ENCODE data around the gene TBCCD1. TPM values are rescaled to one million over a fixed set of nuclear protein-coding genes. Genes with fewer than 3 reads are reported as not detected.
A peak's percentile ranks its signal among the peaks of the same experiment; 100 is the strongest.

The TBCCD1 gene
- total and polyA plus RNA-seq, 2 donors (not counting 3 experiments of a cell fraction or from before 2014, with no cell fraction given) = 16.5 to 16.6 TPM

DNA sequence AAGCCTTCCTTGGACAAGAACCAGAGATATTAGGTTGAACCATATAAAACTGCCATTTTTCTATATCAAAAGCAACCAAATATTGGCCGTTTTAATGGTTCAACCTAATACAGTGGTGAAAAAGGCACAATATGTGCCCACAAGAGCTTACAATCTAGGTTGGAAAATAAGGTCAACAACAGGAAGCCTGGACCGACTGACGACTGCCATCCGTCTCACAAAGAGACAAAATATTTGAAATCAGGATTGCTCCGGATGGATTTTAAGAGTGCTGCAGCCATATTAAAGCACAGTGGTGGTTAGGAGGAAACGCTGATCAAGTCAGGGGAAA, 47.1 kb upstream of the TBCCD1 start:
- dilution Hi-C loops (cut with MboI; ENCODE audit: extremely low pct_ligation_motif_present, low sequenced_read_pairs) = no loop called here
- Histone ChIP-seq H3K9me1 (replicated peaks; ENCODE audit: control insufficient read depth, extremely low read depth, insufficient read depth, low read length) (no peaks in the 10 kb centered on the region), H3K9me3 (replicated peaks; ENCODE audit: control insufficient read depth, insufficient read depth, low read length) (no peaks in the 10 kb centered on the region), H3K27me3 (ENCODE audit: control insufficient read depth in 2 of 2, insufficient read depth in 2 of 2, low read length in 2 of 2) (peaks cover 5 to 19% of the 10 kb centered on the region in 2 experiments), H3K36me3 (ENCODE audit: control insufficient read depth in 2 of 2, extremely low read depth in 1 of 2, insufficient read depth in 2 of 2, low read length in 2 of 2) (no peaks in the 10 kb centered on the region), H3K79me2 (ENCODE audit: control insufficient read depth, insufficient read depth, low read length) (no peaks in the 10 kb centered on the region), H3K9ac (replicated peaks; ENCODE audit: extremely low read depth, insufficient read depth, low read length) (no peak overlapping the region), H4K20me1 (replicated peaks; ENCODE audit: control insufficient read depth, extremely low read depth, insufficient read depth, low read length) (no peaks in the 10 kb centered on the region), H3K4me1 (ENCODE audit: control insufficient read depth, extremely low read depth, insufficient read depth, low read length) (peaks cover 5% of the 10 kb centered on the region), H3K4me2 (ENCODE audit: insufficient read depth, low read length) (no peak overlapping the region), H2AFZ (ENCODE audit: low read depth, low read length) (no peak overlapping the region), H3K4me3 (replicated peaks in 1 of 3; ENCODE audit: insufficient read depth in 1 of 3, low read depth in 1 of 3, low read length in 3 of 3) (no peak overlapping the region), H3K27ac (ENCODE audit: insufficient read depth, low read depth, low read length) (no peak overlapping the region)
- no TSS peak for BruUV-seq (replicated peaks)
- intact Hi-C loops (cut with micrococcal nuclease) = loop anchor here (10.0 kb wide), 1 partner anchor 551 kb away; no protein-coding TSS in a partner anchor
- TF ChIP-seq GATA2 (IDR thresholded peaks at IDR 0.05; ENCODE audit: insufficient read depth, insufficient read length, low read depth, low read length) (no peak), JUN (IDR thresholded peaks at IDR 0.05; ENCODE audit: borderline replicate concordance, insufficient read depth, insufficient read length, low read depth) (no peak), POLR2A (IDR thresholded peaks at IDR 0.05; ENCODE audit: low read depth, low read length) (no peak), FOS (IDR thresholded peaks at IDR 0.05; ENCODE audit: borderline replicate concordance, insufficient read depth, low read length) (no peak), MYC (IDR thresholded peaks at IDR 0.05; ENCODE audit: low read depth, low read length) (no peak), POLR2AphosphoS5 (IDR thresholded peaks at IDR 0.05; ENCODE audit: insufficient read depth, low read depth, low read length) (no peak), EZH2 (IDR thresholded peaks at IDR 0.05; ENCODE audit: borderline replicate concordance, low read depth, low read length, severe bottlenecking) (no peak)
- TF ChIP-seq, protein P1, sequence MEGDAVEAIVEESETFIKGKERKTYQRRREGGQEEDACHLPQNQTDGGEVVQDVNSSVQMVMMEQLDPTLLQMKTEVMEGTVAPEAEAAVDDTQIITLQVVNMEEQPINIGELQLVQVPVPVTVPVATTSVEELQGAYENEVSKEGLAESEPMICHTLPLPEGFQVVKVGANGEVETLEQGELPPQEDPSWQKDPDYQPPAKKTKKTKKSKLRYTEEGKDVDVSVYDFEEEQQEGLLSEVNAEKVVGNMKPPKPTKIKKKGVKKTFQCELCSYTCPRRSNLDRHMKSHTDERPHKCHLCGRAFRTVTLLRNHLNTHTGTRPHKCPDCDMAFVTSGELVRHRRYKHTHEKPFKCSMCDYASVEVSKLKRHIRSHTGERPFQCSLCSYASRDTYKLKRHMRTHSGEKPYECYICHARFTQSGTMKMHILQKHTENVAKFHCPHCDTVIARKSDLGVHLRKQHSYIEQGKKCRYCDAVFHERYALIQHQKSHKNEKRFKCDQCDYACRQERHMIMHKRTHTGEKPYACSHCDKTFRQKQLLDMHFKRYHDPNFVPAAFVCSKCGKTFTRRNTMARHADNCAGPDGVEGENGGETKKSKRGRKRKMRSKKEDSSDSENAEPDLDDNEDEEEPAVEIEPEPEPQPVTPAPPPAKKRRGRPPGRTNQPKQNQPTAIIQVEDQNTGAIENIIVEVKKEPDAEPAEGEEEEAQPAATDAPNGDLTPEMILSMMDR (IDR thresholded peaks at IDR 0.05; ENCODE audit: extremely low read depth in 1 of 2, insufficient read depth in 1 of 2, low read depth in 1 of 2, low read length in 2 of 2) = no peak
- TF ChIP-seq, protein P2, sequence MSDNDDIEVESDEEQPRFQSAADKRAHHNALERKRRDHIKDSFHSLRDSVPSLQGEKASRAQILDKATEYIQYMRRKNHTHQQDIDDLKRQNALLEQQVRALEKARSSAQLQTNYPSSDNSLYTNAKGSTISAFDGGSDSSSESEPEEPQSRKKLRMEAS (IDR thresholded peaks at IDR 0.05; ENCODE audit: insufficient read depth, insufficient read length) = no peak
- POLR2A ChIA-PET = interaction anchor here (0.7 kb wide), 1 partner anchor 632 kb away, joined by 4 read pairs; no protein-coding TSS in a partner anchor
- CTCF ChIA-PET = interaction anchor here (0.7 to 6.1 kb wide), 40 partner anchors 9 to 1100 kb away, joined by 3 to 195 read pairs (median 5); partner anchors contain the start of genes DNAJB11 and EIF4A2
- FAIRE-seq = no peak
- DNase-seq (ENCODE audit: low read depth, low spot score) = peak; percentile 9
